DOHH2 (cell line): ENCODE data around the gene MPDZ.

ENCODE experiments used
- H3F3A ChIP-seq: fragments of 200-600 bp; sonication (generic), shearing (Covaris generic); 2 replicates; pipeline ENCODE4 v1.6.0; 2016; ENCODE audit warnings: antibody characterized with exemption, mild to moderate bottlenecking; ENCODE audit not compliant: control insufficient read depth, insufficient read depth
- H3K27ac ChIP-seq: fragments of 200-600 bp; sonication (generic); 2 replicates; pipeline ENCODE4 v1.5.1; 2014; ENCODE audit warnings: low read depth, mild to moderate bottlenecking, low read length, moderate library complexity
- H3K27me3 ChIP-seq: fragments of 200-600 bp; sonication (generic); 2 replicates; pipeline ENCODE4 v1.6.1; 2014; ENCODE audit warnings: mild to moderate bottlenecking, low read length, mixed read lengths; ENCODE audit not compliant: control insufficient read depth
- H3K36me3 ChIP-seq: fragments of 200-600 bp; sonication (generic); 2 replicates; pipeline ENCODE4 v1.6.1; 2014; ENCODE audit warnings: mild to moderate bottlenecking, low read length, moderate library complexity, mixed read lengths; ENCODE audit not compliant: control insufficient read depth
- H3K4me1 ChIP-seq: fragments of 200-600 bp; sonication (generic); 2 replicates; pipeline ENCODE4 v1.6.1; 2014; ENCODE audit warnings: mild to moderate bottlenecking, low read length, mixed read lengths; ENCODE audit not compliant: control insufficient read depth
- H3K4me2 ChIP-seq: fragments of 200-600 bp; sonication (generic); 2 replicates; pipeline ENCODE4 v1.6.0; 2014; ENCODE audit warnings: mild to moderate bottlenecking, low read length, moderate library complexity
- H3K4me3 ChIP-seq: fragments of 200-600 bp; sonication (generic); 2 replicates; pipeline ENCODE4 v1.5.1; 2014; ENCODE audit warnings: mild to moderate bottlenecking, low read length, mixed read lengths
- H3K79me2 ChIP-seq: fragments of 200-600 bp; sonication (generic); 2 replicates; pipeline ENCODE4 v1.6.1; 2014; ENCODE audit warnings: mild to moderate bottlenecking, low read length, mixed read lengths; ENCODE audit not compliant: control insufficient read depth
- H3K9me2 ChIP-seq: fragments of 200-600 bp; sonication (generic); replicated peaks from 2 replicates; pipeline ENCODE4 v1.6.1; 2014; ENCODE audit warnings: mild to moderate bottlenecking, low read length, mixed read lengths; ENCODE audit not compliant: control insufficient read depth
- H3K9me3 ChIP-seq: fragments of 200-600 bp; sonication (generic); 2 replicates; pipeline ENCODE4 v1.6.1; 2014; ENCODE audit warnings: antibody characterized with exemption, low read length, mixed read lengths; ENCODE audit not compliant: control insufficient read depth, insufficient read depth
- H4K20me1 ChIP-seq: fragments of 200-600 bp; sonication (generic); 2 replicates; pipeline ENCODE4 v1.6.0; 2014; ENCODE audit warnings: low read depth, mild to moderate bottlenecking, antibody characterized with exemption, low read length, moderate library complexity; ENCODE audit not compliant: control insufficient read depth, insufficient read depth
- EZH2phosphoT487 ChIP-seq: fragments of 200-600 bp; sonication (generic); IDR thresholded peaks from 2 replicates; pipeline ENCODE4 v1.6.1; 2017; ENCODE audit warnings: borderline replicate concordance, mild to moderate bottlenecking, antibody characterized with exemption, low read length, moderate library complexity, mixed read lengths
- TF ChIP-seq, protein P1 (sequence below): fragments of 200-600 bp; sonication (generic); IDR thresholded peaks from one replicate; pipeline ENCODE4 v1.5.1; 2014; ENCODE audit warnings: antibody characterized with exemption, mild to moderate bottlenecking, low read depth, low read length; ENCODE audit not compliant: poor library complexity, severe bottlenecking

Gene MPDZ

DNA sequence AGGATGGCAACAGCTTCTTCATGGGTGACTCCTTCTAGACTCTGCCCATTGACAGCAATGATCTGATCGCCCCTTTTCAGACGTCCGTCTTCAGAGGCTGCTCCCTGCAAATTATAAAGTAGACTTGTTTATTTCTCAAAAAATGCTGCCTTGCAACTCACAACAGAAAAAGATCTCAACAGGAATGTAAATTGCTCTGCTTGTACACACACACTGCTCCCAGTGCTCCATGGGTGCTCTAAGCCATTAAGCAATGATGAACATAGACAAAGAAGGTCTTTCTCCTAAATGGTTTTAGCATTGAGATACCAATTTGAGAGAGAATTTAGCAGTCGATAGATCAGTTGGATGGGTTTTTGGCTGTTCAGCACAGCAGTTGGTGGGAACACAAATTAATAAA lies 172.5 kb downstream of the MPDZ start:
- TF ChIP-seq, protein P1, sequence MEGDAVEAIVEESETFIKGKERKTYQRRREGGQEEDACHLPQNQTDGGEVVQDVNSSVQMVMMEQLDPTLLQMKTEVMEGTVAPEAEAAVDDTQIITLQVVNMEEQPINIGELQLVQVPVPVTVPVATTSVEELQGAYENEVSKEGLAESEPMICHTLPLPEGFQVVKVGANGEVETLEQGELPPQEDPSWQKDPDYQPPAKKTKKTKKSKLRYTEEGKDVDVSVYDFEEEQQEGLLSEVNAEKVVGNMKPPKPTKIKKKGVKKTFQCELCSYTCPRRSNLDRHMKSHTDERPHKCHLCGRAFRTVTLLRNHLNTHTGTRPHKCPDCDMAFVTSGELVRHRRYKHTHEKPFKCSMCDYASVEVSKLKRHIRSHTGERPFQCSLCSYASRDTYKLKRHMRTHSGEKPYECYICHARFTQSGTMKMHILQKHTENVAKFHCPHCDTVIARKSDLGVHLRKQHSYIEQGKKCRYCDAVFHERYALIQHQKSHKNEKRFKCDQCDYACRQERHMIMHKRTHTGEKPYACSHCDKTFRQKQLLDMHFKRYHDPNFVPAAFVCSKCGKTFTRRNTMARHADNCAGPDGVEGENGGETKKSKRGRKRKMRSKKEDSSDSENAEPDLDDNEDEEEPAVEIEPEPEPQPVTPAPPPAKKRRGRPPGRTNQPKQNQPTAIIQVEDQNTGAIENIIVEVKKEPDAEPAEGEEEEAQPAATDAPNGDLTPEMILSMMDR, result no peak
- no peak for TF ChIP-seq EZH2phosphoT487
- Histone ChIP-seq H3K9me3 (no peaks in the 10 kb centered on the region), H3K9me2 (no peaks in the 10 kb centered on the region), H4K20me1 (no peaks in the 10 kb centered on the region), H3K36me3 (no peaks in the 10 kb centered on the region), H3K4me3 (no peak overlapping the region), H3K4me2 (no peak overlapping the region), H3K27me3 (no peaks in the 10 kb centered on the region), H3K4me1 (no peaks in the 10 kb centered on the region), H3K27ac (no peak overlapping the region), H3F3A (no peaks in the 10 kb centered on the region), H3K79me2 (no peaks in the 10 kb centered on the region)

DNA sequence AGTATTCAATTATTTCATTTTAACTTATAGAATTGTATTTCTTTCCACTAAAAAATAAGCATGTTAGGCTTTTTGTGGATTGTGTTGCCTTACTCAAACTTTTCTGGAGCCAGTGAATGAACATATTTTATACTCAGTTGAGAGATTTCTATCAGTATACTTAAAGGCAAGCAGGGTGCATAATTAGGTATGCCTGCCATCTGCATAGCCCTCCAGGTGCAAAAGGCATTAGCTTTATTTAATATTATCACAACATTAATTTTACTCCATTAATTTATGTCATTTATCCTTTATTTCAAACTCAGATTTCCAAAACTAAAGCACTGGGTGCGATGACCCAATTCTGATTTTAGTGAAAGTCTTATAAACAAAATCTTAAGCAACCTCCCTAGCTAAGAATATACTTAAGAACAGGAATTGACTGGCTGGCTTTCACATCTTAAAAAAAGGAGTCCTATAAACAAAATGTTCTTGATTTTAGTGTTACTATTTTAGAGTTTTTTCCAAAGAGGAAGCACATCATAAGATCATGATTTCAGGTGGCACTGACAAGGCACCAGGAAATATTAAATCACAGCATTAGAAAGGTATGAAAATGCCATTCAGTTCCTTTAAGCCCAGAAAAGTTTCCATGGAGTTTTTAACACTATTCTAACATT lies 178.4 kb downstream of the MPDZ start:
- Histone ChIP-seq H3K4me1 (no peaks in the 10 kb centered on the region), H3K9me3 (no peaks in the 10 kb centered on the region), H3K4me3 (no peak overlapping the region), H3K9me2 (no peaks in the 10 kb centered on the region), H3K36me3 (no peaks in the 10 kb centered on the region), H3K27ac (no peak overlapping the region), H3K79me2 (no peaks in the 10 kb centered on the region), H4K20me1 (no peaks in the 10 kb centered on the region), H3K27me3 (no peaks in the 10 kb centered on the region), H3F3A (no peaks in the 10 kb centered on the region), H3K4me2 (no peak overlapping the region)
- no peak for TF ChIP-seq EZH2phosphoT487
- TF ChIP-seq, protein P1, result no peak

DNA sequence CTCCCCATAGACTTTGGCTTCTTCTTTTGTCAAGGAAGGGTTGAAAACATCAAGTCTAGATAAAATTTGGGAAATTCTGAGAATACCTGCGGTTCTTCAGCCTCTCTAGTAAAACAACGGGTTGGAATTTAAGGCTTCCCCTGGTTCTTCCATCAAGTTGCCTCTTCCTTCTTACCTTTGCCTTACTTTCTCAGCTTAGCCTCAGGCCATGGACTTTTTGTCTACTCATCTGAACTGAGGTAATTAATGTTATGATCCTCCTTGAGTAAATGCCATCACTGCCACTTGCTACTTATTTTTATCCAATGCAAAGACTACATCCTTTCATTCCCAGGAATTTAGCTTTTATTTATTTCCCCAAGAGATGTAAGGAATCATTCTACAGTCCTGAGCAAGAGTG lies 184.4 kb downstream of the MPDZ start:
- Histone ChIP-seq H3K9me2 (no peaks in the 10 kb centered on the region), H3F3A (no peaks in the 10 kb centered on the region), H3K4me1 (no peaks in the 10 kb centered on the region), H4K20me1 (no peaks in the 10 kb centered on the region), H3K27me3 (no peaks in the 10 kb centered on the region), H3K27ac (no peak overlapping the region), H3K79me2 (no peaks in the 10 kb centered on the region), H3K36me3 (no peaks in the 10 kb centered on the region), H3K9me3 (no peaks in the 10 kb centered on the region), H3K4me3 (no peak overlapping the region), H3K4me2 (no peak overlapping the region)
- TF ChIP-seq, protein P1, result no peak
- TF ChIP-seq EZH2phosphoT487, result no peak
